GM23248 (cell line): ENCODE results near the gene SPOCK3. TPM values are rescaled to one million over a fixed set of nuclear protein-coding genes. Genes with fewer than 3 reads are reported as not detected.
"Not testable (repeated sequence)": the region's sequence is repeated elsewhere in the genome, so short reads cannot be mapped to it uniquely, and the experiment has no call there.

Experiments used
- DNase-seq: peaks from one replicate; pipeline ENCODE4 v3.0.0-alpha.2; 2015
- H2AFZ ChIP-seq: fragments of 200-600 bp; sonication (generic); 2 replicates; pipeline ENCODE4 v1.6.1; 2016; ENCODE audit warnings: antibody characterized with exemption
- H3F3A ChIP-seq: fragments of 200-600 bp; sonication (generic); 2 replicates; pipeline ENCODE4 v1.6.1; 2016; ENCODE audit warnings: mild to moderate bottlenecking, antibody characterized with exemption, mixed run types; ENCODE audit not compliant: insufficient read depth
- H3K27ac ChIP-seq: fragments of 200-600 bp; sonication (generic); 2 replicates; pipeline ENCODE4 v1.5.1; 2016; ENCODE audit warnings: mild to moderate bottlenecking
- H3K27me3 ChIP-seq: fragments of 200-600 bp; sonication (generic); replicated peaks from 2 replicates; pipeline ENCODE4 v1.6.1; 2016; ENCODE audit warnings: mild to moderate bottlenecking; ENCODE audit not compliant: insufficient read depth
- H3K36me3 ChIP-seq: fragments of 200-600 bp; sonication (generic); 2 replicates; pipeline ENCODE4 v1.6.1; 2016; ENCODE audit warnings: low read depth, mild to moderate bottlenecking
- H3K4me1 ChIP-seq: fragments of 200-600 bp; sonication (generic); 2 replicates; pipeline ENCODE4 v1.6.1; 2016; ENCODE audit warnings: mild to moderate bottlenecking; ENCODE audit not compliant: insufficient read depth
- H3K4me2 ChIP-seq: fragments of 200-600 bp; sonication (generic); one replicate; pipeline ENCODE4 v1.6.1; 2016; ENCODE audit warnings: mild to moderate bottlenecking; ENCODE audit not compliant: unreplicated experiment
- H3K4me3 ChIP-seq: fragments of 200-600 bp; sonication (generic); 2 replicates; pipeline ENCODE4 v1.5.1; 2016; ENCODE audit warnings: mild to moderate bottlenecking
- H3K79me2 ChIP-seq: fragments of 200-600 bp; sonication (generic); 2 replicates; pipeline ENCODE4 v1.6.1; 2016; ENCODE audit warnings: mild to moderate bottlenecking; ENCODE audit not compliant: insufficient read depth
- H3K9ac ChIP-seq: fragments of 200-600 bp; sonication (generic); 2 replicates; pipeline ENCODE4 v1.6.1; 2016; ENCODE audit warnings: mild to moderate bottlenecking
- H3K9me2 ChIP-seq: fragments of 200-600 bp; sonication (generic); 2 replicates; pipeline ENCODE4 v1.6.1; 2016; ENCODE audit warnings: mixed run types, mild to moderate bottlenecking, moderate library complexity; ENCODE audit not compliant: insufficient read depth
- H3K9me3 ChIP-seq: fragments of 200-600 bp; sonication (generic); one replicate; pipeline ENCODE4 v1.6.1; 2017; ENCODE audit warnings: low read depth
- H4K20me1 ChIP-seq: fragments of 200-600 bp; sonication (generic); 2 replicates; pipeline ENCODE4 v1.6.0; 2016; ENCODE audit not compliant: insufficient read depth
- EZH2 ChIP-seq: fragments of 200-600 bp; sonication (generic); IDR thresholded peaks from 2 replicates; pipeline ENCODE4 v1.6.1; 2018; ENCODE audit warnings: antibody characterized with exemption, mild to moderate bottlenecking; ENCODE audit not compliant: insufficient read depth, poor library complexity, severe bottlenecking
- EZH2phosphoT487 ChIP-seq: fragments of 200-600 bp; sonication (generic); IDR thresholded peaks from 2 replicates; pipeline ENCODE4 v1.6.1; 2018; ENCODE audit warnings: antibody characterized with exemption, moderate library complexity, mild to moderate bottlenecking, low read depth; ENCODE audit not compliant: insufficient read depth
- WGBS, 2 experiments: methylation state at CpG; one replicate each; pipeline ENCODE4 v1.1.6; 2015 to 2017; ENCODE audit warnings: low lambda C conversion rate in 2 of 2, low coverage in 1 of 2; ENCODE audit errors: missing lambda C conversion rate in 2 of 2; 5-methylcytosine and 5-hydroxymethylcytosine counted together
- in situ Hi-C: fragments of 300-500 bp; cut with MboI; formaldehyde crosslinking; loops from 2 replicates; pipeline ENCODE4 v1.15.0; 2020
- polyA plus RNA-seq: library from polyadenylated mRNA; unstranded; fragments of >200 nt; fragmentation: Nextera tagmentation; extraction: Ambion mirVana; gene quantifications from 2 replicates; pipeline ENCODE4 v1.2.1, GENCODE V29; 2016
- total RNA-seq: library from RNA; depleted of rRNA; stranded (reverse); fragments of >200 nt; shearing (Covaris generic); gene quantifications from 2 replicates; pipeline ENCODE4 v1.2.3, GENCODE V29; 2014

SPOCK3 gene
- total and polyA plus RNA-seq, 2 experiments from 2014 or later = not detected

- Histone ChIP-seq H3K79me2 (no peaks in the 10 kb centered on the region), H4K20me1 (no peaks in the 10 kb centered on the region), H3K9ac (no peak overlapping the region), H3K4me2 (no peak overlapping the region), H3K9me2 (no peaks in the 10 kb centered on the region), H3K27me3 (no peaks in the 10 kb centered on the region), H2AFZ (no peak overlapping the region), H3K9me3 (no peaks in the 10 kb centered on the region), H3K27ac (no peak overlapping the region), H3K4me1 (no peaks in the 10 kb centered on the region), H3K36me3 (no peaks in the 10 kb centered on the region), H3F3A (no peaks in the 10 kb centered on the region), H3K4me3 (no peak overlapping the region)
- DNase-seq = no peak
- TF ChIP-seq EZH2phosphoT487 (no peak), EZH2 (no peak)
- in situ Hi-C loops = no loop called here
Measured at GRCh38 chr4:166777760-166778159, 456.5 kb downstream of the SPOCK3 start.

GRCh38 chr4:166763018-166763417 is 471.3 kb downstream of the SPOCK3 start:
- Histone ChIP-seq H3K9ac (no peak overlapping the region), H3F3A (no peaks in the 10 kb centered on the region), H3K36me3 (no peaks in the 10 kb centered on the region), H3K4me1 (no peaks in the 10 kb centered on the region), H3K9me3 (no peaks in the 10 kb centered on the region), H2AFZ (no peak overlapping the region), H4K20me1 (no peaks in the 10 kb centered on the region), H3K27me3 (no peaks in the 10 kb centered on the region), H3K4me3 (no peak overlapping the region), H3K79me2 (no peaks in the 10 kb centered on the region), H3K27ac (no peak overlapping the region), H3K4me2 (no peak overlapping the region), H3K9me2 (no peaks in the 10 kb centered on the region)
- TF ChIP-seq EZH2phosphoT487 = no peak
- no peak for TF ChIP-seq EZH2
- no peak for DNase-seq
- in situ Hi-C loops = no loop called here

GRCh38 chr4:166741742-166742141 is 492.6 kb downstream of the SPOCK3 start:
- Histone ChIP-seq H3K27me3 (no peaks in the 10 kb centered on the region), H3K27ac (no peak overlapping the region), H3K4me2 (no peak overlapping the region), H4K20me1 (no peaks in the 10 kb centered on the region), H3K4me3 (no peak overlapping the region), H3K9ac (no peak overlapping the region), H3K9me3 (no peaks in the 10 kb centered on the region), H3K9me2 (no peaks in the 10 kb centered on the region), H3K79me2 (no peaks in the 10 kb centered on the region), H3K36me3 (no peaks in the 10 kb centered on the region), H2AFZ (no peak overlapping the region), H3K4me1 (no peaks in the 10 kb centered on the region), H3F3A (no peaks in the 10 kb centered on the region)
- TF ChIP-seq EZH2 (no peak), EZH2phosphoT487 (no peak)
- 0 to 3% methylated on average over 1 of the region's 1 CpG for WGBS, 2 experiments
- in situ Hi-C loops = no loop called here
- DNase-seq = no peak

- H3K4me2 ChIP-seq, H3K79me2 ChIP-seq, DNase-seq, H3K9ac ChIP-seq, H2AFZ ChIP-seq, H3K27ac ChIP-seq, H3K27me3 ChIP-seq, H3K36me3 ChIP-seq, in situ Hi-C loops, H3F3A ChIP-seq, H3K9me3 ChIP-seq, H4K20me1 ChIP-seq, H3K4me1 ChIP-seq, H3K9me2 ChIP-seq, H3K4me3 ChIP-seq: not testable (repeated sequence)
- WGBS, 2 experiments = 53 to 57% methylated on average over 4 of the region's 4 CpGs
Measured at GRCh38 chr4:166739215-166739614, 495.1 kb downstream of the SPOCK3 start.

- H3K27me3 ChIP-seq = no peaks in the 10 kb centered on the region
- no peak overlapping the region for H3K4me3 ChIP-seq
- H3K27ac ChIP-seq = no peak overlapping the region
- no peaks in the 10 kb centered on the region for H4K20me1 ChIP-seq
- in situ Hi-C loops = no loop called here
- H3K9me3 ChIP-seq = no peaks in the 10 kb centered on the region
- no peak overlapping the region for H3K4me2 ChIP-seq
- H2AFZ ChIP-seq = no peak overlapping the region
- TF ChIP-seq EZH2 (no peak), EZH2phosphoT487 (no peak)
- no peak overlapping the region for H3K9ac ChIP-seq
- H3K9me2 ChIP-seq = no peaks in the 10 kb centered on the region
- no peak for DNase-seq
- H3F3A ChIP-seq = no peaks in the 10 kb centered on the region
- H3K79me2 ChIP-seq = no peaks in the 10 kb centered on the region
- no peaks in the 10 kb centered on the region for H3K4me1 ChIP-seq
- H3K36me3 ChIP-seq = no peaks in the 10 kb centered on the region
Measured at GRCh38 chr4:166737430-166737829, 496.9 kb downstream of the SPOCK3 start.
